HG02798 (cell line): ENCODE measurements around the gene ATXN1.

Source experiments
- ATAC-seq: cut with Tn5 transposase; IDR thresholded peaks from one replicate; pipeline ENCODE4 v1.9.1; 2021; ENCODE audit warnings: mild to moderate bottlenecking; ENCODE audit not compliant: unreplicated experiment, poor library complexity

The ATXN1 gene

DNA sequence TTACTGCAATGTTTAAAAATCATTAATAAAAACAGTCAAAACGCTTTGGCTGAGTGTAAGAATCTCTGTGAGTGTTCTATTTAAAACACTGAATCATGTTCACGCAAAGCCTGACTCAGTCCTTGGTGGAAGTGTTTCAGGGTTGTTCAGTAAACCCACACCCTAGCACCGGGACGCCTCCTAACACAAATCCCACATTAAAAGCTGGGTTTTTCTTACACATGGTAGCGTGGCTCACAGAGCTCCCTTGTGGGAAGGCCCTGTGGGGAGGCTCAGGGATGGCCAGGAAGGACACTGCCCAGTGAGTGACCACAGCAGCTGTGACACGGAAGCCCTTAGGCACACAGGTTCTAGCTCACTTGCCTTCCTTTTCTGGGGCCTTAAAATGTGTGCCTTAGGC, 442.7 kb downstream of the ATXN1 start:
- ATAC-seq = no peak

DNA sequence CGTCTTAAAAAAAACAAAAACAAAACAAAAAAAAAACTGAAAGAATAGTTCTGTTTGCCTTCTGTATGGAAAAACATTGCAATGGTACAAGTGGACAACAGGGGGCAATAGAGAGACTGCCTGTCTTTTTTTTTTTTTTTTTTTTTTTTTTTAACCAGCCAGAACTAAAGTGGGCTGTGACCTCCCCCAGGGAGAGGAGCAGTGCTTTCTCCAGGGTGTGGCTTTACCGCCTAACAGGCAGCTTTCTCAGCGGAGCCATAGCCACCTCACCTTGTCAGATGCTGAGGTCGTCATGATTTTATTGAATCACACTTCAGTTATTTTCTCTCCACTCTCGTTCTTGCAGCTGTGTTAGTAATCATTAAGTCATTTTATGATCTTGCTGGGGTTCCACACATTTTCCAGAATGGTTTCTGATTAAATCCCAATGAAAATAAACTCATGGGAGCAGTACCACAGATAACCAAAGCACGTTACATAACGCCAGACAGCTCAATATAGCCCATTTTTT, 444.5 kb downstream of the ATXN1 start:
- ATAC-seq = no peak

DNA sequence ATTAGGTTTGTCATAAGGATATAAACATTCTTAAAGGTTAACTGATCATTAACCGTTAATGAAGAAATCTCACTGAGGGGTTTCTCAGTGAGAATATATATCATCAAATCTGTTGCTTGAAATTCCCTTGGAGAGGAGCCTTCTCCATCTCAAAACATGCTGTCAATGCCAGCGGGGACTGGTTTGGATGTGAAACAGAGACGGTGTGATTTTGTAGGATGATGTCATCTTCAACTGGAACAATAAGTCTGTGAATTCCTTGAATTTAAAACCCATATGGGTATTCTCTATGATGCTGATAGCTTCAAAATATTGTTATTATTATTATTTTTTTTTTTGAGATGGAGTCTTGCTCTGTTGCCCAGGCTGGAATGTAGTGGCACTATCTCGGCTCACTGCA, 447.0 kb downstream of the ATXN1 start:
- ATAC-seq = no peak

DNA sequence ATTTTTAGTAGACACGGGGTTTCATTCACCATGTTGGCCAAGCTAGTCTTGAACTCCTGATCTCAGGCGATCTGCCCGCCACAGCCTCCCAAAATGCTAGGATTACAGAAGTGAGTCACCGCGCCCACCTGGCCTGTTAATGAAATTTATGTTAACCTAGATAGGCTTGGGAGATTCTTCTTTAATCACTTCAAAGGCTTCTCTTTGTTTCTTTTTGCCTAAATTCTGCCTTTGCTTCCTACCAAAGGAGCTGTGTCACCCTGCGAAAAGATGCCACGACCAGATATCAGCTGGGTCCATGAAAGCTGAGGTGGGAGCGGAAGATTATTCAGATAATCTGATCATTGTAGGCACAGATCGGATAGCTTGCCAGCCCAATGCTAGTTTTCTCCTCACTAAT, 447.5 kb downstream of the ATXN1 start:
- no peak for ATAC-seq

DNA sequence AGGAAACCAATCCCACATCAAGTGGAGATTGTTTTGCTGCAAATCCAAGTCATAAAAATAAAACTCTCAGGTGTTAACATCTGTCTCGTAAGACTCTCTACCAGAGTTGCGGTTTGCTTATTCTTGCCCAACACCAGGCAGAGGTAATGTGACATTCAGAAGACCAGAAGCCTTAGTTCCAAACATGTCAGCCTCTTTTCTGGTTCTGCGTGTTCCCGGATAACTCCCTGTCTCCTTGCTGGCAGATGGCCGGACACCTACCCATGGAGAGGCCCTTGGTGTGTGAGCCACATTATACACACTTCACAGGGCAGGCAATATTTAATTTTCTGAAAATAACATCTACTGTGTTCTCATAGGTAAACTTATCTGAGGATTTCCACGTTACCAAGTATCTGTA, 449.5 kb downstream of the ATXN1 start:
- ATAC-seq = no peak

DNA sequence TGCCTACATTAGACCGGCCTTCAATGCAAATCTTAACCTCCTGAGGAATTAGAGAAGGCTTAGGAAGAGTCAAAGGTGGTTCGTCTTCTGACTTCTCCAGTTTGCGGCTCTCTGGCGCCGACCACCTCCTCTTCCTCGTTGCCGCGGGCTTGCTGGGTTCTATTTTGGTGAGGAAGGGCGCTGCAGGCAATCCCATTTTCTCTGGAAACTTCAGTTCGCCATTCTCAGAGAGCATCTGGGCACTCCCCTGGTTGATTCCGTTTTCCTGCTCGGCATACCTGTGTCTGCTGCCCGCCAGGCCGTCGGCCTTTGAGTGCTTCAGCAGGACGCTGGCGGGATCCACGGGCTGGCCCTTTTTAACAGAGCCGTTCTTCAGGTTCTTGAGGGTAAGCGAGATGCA, 454.9 kb downstream of the ATXN1 start:
- no peak for ATAC-seq

DNA sequence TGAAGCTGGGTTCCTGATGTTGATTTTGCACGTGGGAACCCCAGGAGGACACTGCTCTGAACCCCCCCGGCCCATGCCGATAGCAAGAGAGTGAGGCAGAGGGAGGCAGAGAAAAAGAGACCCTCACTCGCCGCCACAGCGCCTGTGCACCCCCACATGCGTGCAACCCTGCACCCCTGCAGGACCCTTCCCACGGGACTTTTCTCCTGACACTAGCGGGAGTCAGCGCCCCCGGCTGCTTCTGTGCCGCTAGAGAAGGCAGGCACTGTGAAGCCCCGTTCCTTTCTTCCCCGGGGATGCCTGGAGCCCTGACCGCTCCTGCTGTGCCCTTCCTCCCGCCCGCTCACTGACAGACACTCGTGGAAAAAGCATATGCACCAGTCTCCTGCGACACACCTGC, 455.5 kb downstream of the ATXN1 start:
- ATAC-seq = peak; percentile 23

DNA sequence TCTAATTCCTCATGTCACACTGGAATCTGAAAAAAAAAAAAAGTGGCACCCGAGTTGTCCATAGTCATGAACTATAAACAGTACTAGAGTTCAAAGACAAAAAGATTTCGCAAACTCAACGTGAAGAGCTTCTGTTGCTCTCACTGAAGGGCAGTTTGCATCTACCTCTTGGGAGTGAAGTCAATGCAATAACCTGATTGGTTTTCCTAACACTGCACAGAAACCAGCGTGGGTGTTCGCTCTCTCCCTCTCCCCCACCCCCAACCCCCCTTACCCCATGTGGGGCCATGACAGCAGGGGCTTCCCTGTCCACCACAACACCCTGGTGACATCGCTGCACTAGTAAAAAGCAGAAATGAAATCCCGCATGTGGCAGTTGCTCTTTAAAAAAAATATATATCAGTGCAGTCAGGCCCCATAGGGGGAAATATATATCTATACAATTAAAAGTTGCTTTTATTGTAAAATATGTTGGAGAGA, 456.0 kb downstream of the ATXN1 start:
- peak; percentile 87 for ATAC-seq

DNA sequence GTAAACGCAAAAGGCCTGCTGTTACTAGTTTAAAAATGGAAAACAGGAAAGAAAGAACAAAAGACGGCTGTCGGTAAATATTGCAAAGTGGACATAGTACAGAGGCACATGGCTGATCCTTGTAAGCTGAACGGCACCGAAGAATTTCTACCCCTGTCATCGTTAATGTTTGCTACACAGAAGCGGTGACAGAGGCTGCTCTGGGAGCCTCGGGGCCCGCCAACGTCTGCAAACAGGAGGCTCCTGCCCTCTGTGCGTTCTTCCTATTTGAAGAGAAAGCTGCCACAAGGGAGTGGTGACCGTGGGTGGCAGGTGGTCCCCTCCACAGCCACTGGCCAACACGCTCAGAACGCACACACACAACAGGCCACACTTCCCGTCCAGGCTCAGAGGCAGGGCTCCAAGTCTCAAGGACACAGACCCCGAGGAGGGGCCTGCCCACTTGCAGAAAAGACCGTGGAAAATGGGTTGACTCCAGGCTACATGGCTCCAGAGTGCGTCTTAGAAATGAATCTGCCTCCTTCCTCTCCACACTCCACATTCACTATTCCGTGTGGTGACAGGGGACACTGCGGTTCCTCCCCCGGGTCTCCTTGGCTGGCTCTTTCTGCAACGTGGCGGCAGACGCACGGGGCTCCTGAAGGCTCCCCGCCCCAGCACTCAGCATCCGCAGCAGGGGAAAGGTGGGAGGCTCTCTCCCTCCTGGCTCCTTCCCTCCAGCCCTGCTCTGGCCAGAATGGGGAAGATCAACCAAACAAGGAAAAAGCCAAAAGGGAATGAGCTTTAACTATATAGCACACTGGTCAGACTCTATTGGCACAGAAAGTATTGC, 458.3 kb downstream of the ATXN1 start:
- no peak for ATAC-seq

DNA sequence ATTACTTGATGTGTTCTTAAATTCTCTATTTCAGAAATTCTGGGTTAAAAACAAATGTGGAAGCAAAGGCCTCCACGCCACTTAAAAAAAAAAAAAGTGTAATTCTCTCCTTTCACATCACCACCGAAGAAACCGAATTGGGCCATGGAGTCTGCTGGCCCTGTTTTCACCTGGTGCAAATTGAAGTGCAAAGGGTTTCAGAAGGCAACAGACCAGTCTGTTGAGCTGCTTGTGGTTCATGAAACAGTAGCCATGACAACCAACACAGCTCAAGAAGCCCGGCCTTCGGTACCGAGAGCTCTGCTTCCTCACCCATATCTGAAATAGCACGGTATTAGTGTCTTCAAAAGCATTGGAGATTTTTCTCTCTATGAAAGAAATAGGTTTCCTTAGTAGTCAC, 459.7 kb downstream of the ATXN1 start:
- peak; percentile 63 for ATAC-seq

DNA sequence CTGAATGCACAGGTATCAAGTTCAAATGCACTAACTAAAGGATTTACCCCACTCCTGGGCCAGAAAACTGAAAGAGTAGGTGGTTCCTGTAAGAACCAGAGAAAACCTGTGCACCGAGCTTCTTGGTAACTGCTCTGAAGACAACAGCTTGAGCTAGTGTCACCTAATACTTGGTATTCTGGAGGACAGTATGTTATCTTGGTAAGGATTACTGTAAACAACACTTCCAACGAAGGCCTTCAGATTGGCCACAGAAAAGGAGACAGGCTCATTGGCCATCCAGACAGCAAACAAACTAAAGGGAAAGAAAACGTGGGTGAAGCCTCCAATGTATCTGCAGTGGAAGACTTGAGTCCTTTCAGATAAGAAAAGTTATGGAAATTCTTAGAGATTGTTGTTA, 461.4 kb downstream of the ATXN1 start:
- no peak for ATAC-seq

DNA sequence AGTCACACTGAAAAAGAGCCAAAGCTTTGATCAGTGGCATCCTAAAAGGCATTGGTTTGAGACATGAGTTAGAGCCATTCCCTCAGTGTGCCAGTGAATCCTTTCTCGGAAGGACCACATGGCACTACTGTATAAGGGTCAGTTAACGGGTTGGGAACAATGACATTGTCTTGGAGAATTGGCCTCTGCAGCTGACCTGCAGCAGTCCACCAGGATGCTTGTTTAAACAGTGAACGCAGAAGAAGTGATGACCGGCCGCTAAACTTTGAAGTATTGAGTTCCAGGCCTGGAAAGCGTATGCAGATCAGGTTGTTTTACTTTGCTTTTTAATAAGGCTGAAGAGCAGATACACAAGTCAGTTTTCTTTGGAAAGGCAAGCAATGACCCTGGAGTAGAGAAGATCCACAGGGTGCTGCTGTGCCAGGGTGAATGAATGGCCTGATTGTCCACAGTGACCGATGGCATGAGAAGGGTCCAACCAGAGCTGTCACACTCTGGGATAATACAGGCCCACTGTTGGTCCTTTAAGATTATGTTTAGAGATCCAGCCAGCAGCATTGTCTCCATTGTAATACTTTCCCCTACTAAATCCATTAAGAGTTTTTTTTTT, 465.1 kb downstream of the ATXN1 start:
- ATAC-seq = no peak

DNA sequence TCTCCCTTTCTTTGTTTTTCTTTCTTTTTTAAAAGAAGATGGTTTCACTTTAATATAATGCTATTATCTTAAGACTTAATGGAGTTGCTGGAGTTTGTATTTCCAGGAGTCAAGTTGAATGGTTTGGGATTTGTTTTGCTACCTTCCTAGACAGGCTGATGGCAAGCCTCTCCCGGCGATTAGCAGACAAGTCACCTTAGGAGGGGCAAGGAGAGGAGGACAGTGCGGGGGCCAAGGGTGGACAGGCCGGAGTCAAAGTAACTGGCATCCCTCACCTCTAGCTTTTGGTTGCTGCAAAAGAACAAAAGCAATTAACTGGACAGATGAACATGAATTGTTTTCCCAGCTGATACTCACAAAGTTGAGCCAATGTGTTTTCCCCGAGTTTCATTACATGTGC, 465.8 kb downstream of the ATXN1 start:
- ATAC-seq = no peak

DNA sequence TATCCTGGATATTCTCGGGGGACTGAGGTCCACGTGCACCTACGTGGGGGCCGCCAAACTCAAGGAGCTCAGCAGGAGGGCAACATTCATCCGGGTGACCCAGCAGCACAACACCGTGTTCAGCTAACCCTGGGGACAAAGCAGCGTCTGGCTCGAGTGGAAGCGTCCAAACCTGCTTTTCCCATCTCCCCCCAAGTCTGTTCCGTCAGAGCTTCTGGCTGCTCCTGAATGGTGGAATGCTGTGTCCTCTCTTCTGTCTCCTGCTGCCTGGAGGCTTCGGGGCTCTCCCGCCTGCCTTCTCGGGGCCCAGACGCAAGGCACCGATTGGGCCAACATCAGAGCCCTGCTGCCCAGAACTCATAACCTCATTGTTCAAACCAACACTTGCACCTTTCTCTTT, 466.2 kb downstream of the ATXN1 start:
- no peak for ATAC-seq

DNA sequence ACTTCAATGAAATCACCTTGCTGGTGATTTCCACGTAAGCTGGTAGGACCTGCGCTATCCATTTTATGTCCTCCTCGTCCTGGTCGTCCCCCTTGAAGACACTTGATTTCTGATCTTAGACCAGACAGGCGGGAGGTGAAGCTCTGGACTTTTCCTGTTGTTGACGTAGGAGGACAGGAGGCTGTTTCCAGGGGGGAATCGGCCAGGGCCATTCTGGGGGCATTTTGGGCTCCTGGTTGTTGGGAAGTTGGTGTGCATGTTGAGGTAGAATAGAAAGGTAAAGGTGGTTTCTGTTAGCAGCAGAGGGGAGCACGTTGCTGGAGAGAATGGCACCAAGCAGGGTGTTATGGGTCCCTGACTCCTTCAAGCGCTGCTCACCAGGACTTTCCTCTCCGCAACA, 466.9 kb downstream of the ATXN1 start:
- ATAC-seq = no peak

DNA sequence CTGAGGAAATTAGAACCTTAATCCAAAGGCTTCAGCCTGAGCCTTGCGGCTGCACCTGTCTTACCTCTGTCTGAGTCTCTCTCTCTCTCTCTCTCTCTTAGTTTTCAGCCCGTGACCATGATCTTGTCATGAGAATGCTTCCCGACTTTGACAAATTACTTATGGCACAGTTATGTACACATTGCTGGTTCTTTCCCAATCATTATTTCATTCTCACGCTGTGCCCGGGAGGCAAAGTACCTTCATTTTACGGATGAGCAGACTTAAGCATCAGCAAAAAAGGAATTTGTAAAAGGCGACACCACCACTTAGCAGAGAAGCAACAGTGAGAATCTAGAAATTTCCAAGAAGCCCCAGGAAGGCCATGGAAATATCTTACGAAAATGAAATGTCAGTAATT, 468.3 kb downstream of the ATXN1 start:
- no peak for ATAC-seq

DNA sequence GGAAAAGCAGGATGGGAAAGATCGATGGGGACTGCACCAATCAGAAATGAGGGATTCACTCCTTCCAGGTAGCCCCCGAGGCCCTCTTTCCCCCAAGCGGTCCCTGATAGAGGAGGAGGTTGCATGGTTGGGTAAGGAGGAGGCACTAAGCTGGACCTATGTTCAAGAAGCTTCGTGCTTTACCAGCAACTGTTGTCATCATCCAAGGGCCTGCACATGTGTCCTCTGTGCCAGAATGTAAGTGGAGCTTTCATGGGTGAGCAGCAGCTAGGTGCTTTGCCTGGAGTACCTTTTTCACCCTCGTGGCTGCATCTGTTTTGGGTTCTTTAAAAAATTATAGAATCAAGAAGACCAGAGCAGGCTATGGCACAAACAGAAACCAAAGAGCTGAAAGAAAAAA, 468.8 kb downstream of the ATXN1 start:
- no peak for ATAC-seq

DNA sequence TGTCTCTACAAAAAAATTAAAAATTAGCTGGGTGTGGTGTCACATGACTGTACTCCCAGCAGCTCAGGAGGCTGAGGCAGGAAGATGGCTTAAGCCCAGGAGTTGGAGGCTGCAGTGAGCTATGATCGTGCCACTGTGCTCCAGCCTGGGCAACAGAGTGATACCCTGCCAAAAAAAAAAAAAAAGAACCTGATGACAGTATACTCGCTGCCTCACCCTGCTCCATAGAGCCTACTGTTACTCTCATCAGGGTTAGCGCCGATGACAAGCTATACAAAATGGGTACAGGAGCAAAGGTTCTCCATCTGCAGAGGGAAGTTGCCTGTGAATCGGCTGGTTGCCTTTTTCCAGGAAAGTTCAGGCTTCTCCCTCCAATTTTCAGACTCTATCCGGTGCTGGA, 469.5 kb downstream of the ATXN1 start:
- ATAC-seq = no peak

DNA sequence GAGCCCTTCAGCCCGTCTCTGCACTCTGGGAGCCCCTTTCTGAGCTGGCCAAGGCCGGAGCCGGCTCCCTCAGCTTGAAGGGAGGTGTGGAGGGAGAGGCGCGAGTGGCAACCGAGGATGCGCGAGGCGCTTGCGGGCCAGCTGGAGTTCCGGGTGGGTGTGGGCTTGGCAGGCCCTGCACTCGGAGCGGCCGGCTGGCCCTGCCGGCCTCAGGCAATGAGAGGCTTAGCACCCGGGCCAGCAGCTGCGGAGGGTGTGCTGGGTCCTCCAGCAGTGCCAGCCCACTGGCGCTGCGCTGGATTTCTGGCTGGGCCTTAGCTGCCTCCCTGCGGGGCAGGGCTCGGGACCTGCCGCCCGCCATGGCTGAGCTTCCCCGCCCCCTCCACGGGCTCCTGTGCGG, 473.1 kb downstream of the ATXN1 start:
- ATAC-seq = no peak

DNA sequence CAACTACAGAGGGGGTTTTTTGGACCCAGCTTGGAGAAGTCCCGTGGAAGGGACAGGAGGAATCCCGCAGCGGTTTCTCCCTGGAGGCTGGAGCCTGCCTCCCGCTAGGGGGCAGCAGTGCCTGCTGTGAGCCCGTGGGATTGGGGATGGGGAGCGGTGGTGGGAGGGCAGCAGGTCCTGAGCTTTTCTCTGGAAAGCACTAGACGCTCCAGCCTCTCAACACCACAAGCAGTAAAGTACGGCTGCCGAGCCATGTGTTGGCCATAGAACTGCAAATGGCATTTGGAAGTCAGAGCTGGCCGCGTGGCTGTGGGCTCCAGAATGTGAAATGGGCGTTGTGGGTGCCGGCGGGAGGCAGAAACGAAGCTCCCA, 475.1 kb downstream of the ATXN1 start:
- ATAC-seq = peak; percentile 49

DNA sequence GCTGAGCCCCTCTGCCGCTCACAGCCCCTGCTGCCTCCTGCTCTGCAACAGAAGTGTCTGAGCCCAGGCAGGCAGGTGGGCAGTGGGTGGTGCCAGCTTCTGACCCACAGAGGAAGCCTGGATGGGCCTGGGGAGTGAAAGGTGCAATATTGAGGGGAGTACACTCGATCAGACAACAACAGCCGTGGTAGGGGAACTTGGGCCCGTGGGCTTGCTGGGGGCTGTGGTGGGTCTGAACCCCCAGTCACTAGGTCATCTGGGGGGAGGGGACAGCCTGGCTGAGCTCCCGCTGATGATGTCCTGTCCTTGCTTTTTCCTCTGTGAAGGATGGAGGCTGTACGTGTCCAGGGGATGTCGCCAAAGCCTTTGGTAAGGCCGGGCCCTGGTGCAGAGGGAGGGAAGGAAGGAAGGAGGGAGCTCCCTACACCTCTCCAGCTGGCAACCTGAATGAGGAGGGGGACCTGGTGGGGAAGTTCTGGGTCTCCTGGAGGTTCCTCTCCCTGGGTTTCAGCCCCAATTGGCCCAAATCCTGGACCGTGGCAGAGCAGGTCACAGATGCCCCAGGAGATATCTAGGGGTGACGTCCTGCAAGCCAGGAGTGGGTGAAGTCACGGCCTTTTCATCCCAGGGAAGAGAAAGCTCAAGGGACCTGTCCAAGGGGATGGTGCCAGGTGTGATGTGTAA, 475.7 kb downstream of the ATXN1 start:
- peak; percentile 18 for ATAC-seq
